NOMO-1 (cell line): ENCODE data around the gene DYTN.
"Not testable (repeated sequence)": the region's sequence is repeated elsewhere in the genome, so short reads cannot be mapped to it uniquely, and the experiment has no call there.

ENCODE experiments used
- DNase-seq, 2 experiments: peaks; one replicate each; lab custom pipeline; 2025; ENCODE audit not compliant: unreplicated experiment in 2 of 2; lab: John Stamatoyannopoulos, UW

The DYTN gene, protein sequence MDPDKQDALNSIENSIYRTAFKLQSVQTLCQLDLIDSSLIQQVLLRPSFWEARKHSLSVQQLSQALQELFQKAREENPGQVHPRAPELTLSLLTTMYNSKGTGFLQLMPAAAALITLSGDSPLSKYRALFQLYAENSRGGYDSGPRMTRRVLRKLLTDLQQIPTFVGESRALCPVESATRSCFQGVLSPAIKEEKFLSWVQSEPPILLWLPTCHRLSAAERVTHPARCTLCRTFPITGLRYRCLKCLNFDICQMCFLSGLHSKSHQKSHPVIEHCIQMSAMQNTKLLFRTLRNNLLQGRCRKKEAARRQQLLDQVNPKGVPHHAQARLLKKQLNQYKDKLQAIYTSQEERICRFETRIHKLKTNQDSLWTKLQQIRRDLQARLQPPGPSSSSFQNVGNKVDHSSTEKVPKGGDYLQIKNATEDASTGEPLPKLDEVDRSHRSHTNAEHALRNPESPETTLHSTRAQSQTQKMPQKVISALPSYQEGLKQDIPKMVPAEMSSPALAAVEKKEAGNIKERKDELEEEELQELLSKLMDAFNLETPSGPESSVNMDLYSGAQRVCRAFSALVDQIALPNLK

DNA sequence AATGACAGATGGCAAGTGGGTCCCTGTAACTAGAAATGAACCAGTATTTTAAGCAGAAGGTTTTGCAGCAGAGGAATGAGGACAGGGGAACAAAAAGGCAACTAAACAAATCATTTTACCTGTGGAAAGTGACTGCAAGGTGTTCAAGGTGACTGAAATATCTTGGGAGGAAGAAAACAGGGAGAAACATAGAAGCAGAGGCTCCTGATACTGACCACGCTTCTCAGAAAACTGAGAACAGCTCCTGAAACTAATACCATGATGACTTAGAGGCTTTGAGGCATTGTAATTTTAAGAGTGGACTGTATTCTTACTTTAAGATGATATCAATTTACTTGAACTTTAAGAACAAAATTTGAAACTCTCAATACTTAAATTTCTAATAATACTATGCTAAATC is at the start of gene DYTN:
Gene DYTN, minus strand, starts transcription at position 101 of the 400 bp plus-strand sequence. CDS start 117 bp downstream, outside the sequence.
- DNase-seq, result no peak

DNA sequence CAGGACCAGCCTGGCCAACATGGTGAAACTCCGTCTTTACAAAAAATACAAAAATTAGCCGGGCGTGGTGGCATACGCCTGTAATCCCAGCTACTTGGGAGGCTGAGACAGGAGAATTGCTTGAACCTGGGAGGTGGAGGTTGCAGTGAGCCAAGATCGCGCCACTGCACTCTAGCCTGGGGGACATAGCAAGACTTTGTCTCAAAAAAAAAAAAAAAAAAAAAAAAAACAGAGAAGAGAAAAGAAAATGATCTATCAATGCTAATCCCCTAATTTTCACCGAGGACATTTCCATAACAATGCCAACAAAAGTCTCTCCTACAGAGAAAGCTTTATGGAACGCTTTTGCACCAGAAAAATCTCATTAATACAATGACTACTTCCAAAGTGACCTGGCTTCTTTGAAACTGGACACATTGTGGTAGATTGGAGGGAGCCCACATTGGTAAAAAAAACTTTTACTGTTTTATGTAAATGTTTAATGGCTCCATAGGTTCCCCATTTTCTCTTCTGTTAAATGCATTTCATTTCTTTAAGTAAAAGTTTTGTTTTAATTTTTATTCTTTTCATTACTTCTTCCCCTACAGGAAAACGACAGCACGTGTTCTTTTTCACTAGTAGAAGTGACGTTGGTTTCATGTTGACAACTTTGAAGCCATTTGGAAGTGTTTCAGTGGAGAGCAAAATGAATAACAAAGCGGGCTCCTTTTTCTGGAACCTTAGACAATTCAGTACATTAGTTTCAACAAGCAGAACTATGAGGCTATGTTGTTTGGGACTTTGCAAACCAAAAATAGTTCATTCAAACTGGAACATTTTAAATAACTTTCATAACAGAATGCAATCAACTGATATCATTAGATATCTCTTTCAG is 48.1 kb upstream of the DYTN start:
- DNase-seq, result no peak

DNA sequence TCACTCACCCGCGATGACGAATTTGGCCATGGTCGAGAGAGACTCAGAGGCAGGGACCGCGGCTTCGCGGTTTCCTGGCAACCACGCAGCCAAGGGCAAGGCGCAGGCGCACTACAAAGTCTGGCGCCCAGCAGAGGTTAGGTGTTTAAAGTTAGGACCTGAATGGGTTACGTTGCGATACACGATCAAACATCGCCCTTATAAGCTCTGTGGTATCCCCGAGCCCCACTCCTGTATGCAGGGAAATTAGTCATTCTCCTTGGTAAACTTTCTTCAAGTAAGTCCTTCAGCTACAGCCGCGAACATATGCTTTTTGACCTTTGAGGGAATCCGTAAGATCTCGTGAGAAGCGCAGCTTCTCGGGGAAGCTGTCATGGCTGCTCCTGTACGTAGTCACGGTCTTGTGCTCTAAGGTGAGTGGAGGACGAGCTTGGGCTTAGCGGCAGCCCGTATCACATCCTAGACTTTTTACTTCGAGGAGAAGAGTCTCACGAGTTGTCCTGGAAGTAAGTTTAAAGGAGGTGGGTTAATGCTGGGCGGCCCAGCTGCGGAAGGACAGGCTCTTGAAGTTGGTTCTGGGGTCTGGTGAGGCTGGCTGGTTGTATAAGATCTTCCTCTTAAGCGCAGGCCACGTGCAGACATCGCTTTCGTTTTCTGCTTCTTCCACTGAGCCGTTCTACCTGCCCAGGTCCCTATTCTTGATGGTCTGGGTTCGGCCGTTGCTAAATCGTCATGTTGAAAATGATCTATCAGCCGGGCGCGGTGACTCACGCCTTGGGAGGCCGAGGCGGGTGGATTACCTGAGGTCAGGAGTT is 47.3 kb upstream of the DYTN start, which contains the start of the genes FASTKD2 and MDH1B:
Gene FASTKD2, plus strand, starts transcription at position 365 of the 815 bp plus-strand sequence. CDS start 1,088 bp downstream, outside the sequence.
Gene MDH1B, minus strand, starts transcription at position 87 of the 815 bp plus-strand sequence. Its CDS starts 57 bp downstream, at position 30.
- DNase-seq, result peak; percentile 84 to 94

DNA sequence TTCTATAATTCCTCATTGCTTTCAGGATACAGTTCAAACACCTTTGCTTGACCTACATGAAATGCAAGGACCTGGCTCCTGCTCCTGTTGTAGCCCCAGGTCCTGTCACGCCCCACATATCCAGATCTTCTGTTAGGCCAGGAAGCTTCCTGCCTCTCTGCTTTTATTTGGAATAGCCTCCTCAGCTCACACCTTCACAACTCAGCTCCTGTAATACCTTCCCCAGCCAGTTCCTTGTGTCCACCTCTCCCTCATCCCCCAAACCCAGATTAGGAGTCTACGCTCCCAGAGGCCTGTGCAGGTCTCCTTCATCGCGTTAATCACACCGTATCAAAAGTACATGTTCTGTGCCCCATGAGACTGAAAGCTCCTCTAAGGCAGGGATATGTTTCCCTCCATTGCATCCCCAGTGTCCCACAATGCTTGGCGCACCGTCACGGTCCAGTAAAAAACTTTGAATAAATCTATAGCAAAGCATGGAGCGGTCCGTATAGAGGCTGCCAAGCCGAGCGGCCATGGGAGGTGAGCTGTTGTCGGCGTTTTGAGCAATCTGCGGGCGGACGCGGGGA is 46.6 kb upstream of the DYTN start:
- no peak for DNase-seq

DNA sequence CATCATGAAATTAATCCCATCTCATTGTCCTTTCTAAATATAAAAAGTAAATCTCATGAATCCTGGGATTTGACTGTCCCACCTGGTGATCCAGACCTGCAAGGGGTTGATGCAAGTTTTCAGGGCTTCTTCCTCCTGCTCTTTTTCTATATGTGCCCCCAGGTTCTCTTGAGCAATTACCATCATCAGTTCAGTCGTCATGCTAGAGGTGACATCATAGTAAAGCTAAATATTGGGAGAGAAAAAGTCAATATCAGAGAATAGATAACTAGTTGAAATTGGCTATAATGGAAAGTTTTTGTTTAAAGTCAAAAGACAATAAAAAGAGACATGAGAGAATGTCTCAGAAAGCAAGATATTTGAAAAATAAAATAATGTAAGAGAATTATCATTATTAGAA is 38.6 kb upstream of the DYTN start:
- no peak for DNase-seq

DNA sequence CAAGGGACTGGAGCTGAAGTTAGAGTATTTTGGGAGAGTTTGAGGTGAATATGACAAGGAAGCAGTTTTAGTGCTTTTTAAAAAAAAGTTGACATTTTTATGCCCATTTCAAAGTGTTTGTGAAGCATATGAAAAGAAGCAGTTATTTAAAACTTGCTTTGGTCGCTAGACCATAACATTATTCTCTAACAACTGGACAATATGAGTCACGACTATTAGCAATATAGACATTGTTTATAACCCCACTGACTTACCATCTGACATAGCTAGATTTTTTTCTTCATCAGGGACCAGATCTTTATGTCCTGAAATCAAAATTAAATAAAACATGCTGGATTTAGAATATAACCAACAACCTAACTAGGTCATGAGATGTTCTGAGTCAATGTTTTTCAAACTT is 22.6 kb upstream of the DYTN start:
- DNase-seq, result no peak

DNA sequence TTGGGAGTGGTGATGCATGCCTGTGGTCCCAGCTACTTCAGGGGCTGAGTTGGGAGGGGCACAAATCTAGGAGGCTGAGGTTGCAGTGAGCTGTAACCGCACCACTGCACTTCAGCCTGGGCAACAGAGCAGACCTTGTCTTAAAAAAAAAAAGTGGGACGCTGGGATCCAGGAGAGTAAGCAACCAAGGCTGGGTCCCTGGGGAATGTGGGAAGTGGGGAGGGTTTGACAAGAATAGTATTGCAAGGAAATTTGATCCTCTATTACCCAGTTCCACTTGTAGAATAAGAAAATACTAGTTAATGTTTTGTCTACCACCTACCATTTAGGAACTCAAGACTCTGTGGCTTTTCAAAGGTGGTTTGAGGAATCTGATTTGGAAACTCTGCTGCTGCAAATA is 21.1 kb upstream of the DYTN start:
- no peak for DNase-seq

DNA sequence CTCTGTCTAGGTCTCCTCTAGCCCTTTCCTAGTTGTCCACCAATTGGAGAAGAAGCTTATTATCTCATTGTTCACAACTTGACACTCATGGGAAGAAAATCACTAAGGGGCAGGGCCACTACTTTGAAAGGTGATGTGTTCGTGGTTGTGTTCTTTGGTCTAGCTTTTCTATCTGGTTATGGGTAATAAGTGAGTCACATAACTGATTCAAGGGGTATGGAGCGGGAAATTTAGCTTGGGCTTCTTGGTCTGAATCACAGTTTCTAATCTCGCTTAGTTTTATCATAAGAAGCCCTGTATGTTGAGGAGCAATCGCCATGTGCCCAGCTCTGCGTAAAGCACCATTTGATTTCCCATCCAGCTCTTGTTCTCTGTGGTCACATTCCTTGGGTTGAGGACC is 18.7 kb upstream of the DYTN start:
- DNase-seq, result no peak

DNA sequence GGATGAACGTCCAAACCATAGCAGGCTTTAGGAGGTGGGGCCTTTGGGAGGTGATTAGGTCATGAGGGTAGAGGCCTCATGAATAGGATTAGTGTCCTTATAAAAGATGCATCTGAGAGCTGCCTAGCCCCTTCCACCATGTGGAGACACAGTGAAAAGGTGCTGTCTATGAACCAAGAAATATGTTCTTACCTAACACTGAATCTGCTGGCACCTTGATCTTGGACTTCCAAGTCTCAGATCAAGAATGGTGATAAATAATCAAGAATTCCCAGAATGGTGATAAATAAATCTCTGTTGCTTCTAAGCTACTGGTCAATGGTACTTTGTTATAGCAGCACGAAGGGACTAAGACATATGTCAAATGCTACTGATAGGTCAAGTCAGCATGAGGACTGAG is 15.1 kb upstream of the DYTN start:
- DNase-seq, result no peak

DNA sequence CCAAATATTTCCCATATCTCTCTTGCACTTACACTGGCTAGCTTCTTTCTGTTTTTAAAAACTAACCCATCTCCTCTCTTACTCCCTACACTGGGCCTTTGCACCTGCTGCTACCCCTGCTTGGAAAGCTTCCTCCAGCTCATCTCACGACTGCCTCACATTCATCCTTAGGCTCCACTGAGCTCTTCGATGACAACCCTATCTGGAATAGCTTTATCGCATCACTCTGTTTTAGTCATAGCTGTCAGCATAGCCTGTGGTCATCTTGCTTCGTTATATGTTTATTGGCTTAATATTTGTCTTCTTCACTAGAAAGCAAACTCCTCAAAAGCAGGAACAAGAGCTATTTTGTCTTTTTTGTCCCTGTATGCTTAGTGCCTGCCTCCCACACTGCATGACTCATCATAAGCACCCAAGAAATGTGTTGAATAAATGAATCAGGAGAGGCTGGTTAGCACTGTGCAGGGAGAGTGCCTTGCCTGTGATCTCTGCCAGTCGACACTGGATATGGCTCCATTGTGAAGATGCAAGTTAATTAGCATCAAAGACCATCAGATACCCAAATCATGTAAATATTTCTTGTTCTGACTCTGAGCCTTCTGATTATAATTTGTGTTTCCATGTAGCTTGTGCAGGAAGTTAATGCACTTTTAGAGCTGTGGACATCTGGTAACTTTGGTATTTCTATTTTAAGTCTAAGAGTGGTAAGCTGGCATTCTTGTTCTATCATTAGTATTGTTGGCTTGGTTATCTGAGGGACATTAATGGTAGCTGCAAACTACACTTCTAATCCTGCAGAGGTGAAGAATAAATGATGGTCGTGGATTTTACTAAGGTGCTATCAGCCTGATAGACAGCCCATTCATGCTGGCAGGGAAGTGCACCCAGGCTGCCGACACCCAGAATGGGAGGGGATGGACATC is 10.3 kb upstream of the DYTN start:
- no peak for DNase-seq

DNA sequence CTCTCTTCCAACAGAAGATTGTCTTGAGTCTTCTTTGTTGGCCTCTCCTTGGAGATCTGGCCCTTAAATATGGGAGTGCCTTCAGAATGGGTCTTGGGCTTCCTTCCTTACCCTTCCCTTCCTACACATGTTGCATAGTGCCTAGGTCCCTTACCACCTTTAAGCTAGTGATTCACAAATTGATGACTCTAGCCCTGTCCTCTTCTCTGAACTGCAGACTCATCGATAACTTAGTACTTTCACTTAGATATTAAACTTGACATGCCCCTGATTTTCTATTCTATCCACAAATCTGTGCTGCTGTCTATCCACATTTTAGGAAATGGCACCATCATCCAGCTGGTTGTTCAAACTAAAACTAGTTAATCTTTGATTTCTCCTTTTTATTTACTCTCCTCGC is 9.1 kb upstream of the DYTN start:
- DNase-seq, result no peak

DNA sequence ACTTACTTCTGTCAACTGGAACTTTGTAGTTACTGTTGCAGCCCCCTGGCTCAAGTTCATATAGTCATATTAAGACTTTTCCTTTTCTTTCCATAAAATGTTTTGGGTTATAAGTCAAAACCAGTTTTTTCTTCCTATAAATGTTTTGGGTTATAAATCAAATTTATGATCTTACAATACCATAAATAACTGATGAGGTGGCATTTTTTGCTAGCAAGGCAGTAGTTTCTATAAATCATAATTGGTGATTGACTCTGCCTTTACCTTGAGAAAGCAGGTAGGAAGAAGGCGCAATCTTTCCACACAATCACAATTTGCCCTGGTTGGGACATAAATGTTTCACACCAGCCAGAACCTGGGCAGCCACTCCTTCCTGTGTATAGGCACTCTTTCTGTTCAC is 5.1 kb upstream of the DYTN start:
- DNase-seq, result no peak

DNA sequence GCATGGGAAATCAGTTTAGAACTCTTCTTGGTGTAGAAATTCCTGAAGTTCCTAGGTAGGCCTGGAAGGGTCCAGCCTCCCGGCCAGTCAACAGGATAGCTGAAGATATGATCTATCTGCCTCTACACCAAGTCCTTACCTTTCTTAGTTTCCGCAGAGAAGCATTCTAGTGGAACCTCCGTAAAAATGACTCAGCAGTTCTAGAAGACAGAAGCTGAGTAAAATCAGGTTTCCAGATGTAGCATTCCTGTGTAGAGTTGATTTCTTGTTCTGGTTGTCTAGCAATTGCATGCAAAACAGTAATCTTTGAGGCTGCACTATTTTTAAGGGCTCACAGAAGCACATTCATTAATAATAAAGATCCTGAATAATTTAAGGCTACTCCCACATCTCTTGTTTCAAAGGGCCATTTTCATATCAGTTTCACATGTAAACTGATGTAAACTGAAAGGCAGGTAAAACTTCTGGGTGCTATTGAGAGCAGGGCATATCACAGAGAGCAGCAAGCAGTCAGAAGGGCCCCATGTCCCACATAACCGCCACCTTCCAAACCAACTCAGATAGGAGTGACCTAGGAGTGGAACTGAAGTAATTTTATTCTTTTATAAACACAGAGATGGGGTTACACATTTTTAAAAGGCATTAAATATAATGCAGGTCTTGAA is 3.2 kb upstream of the DYTN start:
- no peak for DNase-seq

DNA sequence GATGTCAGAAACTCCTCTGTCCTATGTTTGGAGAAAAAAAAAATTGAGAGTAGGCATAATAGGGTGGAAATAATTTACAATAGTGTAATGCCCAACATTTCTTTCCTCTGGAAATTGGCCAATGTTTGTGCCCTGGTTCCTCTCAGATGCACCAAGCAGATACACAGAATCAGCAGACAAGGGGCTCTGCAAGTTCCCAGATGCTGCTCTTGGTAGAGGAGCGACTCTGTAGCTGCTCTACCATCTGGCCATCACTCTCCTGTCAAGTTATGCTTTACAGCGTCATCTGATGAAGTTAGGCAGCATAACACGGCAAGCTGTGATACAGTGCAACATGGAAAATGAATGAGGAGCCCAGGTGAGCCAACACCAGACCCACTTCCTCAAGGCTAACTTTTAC is 1.6 kb downstream of the DYTN start:
- DNase-seq, result no peak

DNA sequence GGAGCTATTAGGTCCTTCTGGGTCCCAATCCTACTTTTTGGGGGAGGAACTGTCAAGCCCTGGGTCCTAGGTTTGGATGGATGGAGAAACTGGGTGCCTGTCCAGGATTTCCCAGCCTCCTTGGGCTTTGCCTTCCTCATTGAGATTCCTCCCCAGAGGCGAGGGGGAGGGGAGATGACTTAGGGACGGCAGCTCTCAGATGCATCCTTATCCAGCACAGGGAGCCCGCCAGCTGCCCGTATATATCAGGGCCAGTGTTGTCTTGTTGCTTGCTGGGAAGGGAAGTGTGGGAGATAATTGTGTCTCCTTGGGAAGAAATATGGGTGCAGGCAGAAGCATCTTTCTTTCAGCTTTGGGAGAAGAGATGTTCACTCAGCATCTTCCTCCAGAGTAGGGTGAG is 3.0 kb downstream of the DYTN start:
- not testable (repeated sequence) for DNase-seq

DNA sequence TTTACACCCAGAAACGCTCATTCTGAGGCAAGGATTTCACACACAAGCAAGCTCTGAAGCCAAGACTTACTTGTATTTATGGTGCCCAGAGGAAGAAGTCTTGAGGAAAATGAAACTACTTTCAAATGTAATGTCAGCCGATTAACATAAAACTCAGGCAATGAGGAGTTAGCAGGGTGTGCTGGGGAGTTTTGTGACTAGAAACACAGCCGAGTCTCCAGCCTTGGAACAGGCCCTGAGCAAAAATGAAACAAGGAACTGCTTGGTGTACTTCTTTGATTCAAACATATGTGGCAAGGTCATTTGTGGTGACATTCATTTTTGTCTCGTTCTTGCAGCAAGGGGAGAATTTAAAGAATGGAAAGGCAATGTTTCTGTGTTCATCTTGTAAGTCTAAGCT is 4.5 kb downstream of the DYTN start:
- DNase-seq, result peak; percentile 57 to 63

DNA sequence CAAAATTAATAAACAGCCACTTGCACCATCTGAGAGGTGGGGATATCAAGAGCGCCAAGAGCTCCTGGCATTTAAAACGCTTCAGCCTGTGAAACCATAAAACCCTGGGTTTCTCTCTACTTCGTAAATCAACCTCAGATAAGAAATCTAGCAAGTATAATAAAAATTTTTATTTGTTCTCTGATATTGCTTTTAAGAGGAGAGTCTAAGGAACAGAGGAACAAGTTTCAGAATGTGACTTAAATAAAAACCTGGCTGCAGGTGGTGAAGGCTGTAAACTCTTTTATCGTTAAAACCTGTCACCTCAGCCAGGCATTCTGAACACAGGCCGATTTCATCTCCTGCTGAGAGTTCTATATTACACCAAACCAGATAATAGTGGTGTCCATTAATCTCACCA is 9.9 kb downstream of the DYTN start:
- no peak for DNase-seq

DNA sequence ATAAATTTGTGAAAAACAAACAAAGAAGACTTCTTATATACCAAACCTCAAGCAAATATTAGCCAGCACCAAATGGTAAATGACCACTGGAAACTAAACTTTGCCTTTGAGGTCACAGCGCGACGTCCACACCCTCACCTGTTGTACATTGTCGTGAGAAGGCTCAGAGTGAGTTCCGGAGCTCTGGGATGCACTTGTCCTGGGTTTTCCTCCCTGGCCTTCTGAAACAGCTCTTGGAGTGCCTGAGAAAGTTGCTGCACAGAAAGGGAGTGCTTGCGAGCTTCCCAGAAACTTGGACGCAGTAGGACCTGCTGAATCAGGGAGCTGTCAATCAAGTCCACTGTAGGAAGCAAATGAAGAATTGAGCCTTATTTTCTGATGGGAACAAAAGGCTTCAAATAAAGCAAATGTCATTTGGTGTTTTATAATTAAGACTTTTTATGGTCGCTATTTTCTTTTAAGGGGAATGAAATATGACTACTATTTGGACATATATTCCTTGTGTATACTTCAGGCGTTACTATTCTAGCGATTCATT is 11.0 kb downstream of the DYTN start:
- no peak for DNase-seq
